ENCODE measurements around the gene SYT2.
"Not testable (repeated sequence)": the region's sequence is repeated elsewhere in the genome, so short reads cannot be mapped to it uniquely, and the experiment has no call there.

SYT2 gene

DNA sequence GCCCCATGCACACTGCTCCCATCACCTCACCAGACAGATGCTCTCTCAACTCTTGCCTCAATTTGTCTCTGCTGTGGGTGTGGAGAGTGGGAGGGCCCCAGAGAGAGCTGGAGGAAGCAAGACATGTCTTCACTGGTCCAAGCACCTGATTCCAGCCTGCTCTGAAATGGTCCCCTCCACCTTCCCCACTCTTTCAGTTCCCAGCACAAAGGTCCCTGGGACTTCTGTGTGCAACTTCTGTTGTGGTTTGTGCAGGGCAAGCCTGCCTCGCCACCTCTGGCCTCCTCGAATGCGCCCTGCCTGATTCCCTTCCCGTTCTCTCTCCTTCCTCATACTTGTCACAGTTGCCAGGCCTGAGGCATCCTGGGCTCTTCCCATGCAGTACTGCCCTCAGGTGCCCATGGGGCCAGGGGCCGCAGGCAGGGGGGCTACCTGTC is 119.3 kb downstream of the SYT2 start:
- no peak for DNase-seq (ENCODE audit: low spot score)

GRCh38 chr1:202590126-202590525 is 120.1 kb downstream of the SYT2 start:
- no peak for DNase-seq (ENCODE audit: low spot score)

- DNase-seq (ENCODE audit: low spot score) = no peak
Observed at GRCh38 chr1:202589190-202589930, 120.9 kb downstream of the SYT2 start.

- DNase-seq (ENCODE audit: low spot score) = no peak
Observed at GRCh38 chr1:202588503-202589189, 121.6 kb downstream of the SYT2 start.

DNA sequence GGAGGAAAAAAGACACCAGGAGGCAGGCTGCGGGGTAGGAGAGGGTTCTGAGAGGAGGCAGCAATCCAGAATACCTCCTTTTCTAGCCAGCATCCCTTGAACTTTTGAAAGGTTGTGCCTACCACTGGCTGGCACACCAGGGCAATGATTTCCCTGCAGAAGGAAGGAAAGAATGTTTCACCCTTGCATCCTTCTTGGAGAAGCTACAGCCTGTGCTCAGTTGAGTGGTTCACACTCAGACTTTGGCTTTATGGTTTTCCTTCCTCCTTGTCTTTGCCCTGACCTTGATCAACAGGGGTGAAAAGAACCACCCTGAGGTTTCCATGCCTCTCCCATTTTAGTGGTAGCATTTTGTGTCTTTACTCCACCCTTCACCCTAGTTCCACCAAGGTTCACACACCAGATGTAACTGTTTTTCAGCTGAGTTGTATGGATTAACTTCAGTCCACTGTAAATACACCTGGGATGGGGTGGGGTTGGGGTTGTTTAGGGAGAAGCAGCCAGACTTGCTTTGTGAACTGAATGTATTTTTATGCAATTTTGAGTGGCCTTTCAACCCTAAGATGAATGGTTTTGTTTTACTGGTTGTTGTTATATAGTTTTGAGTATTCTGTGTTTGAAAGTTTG is 122.3 kb downstream of the SYT2 start:
- DNase-seq (ENCODE audit: low spot score) = no peak

DNA sequence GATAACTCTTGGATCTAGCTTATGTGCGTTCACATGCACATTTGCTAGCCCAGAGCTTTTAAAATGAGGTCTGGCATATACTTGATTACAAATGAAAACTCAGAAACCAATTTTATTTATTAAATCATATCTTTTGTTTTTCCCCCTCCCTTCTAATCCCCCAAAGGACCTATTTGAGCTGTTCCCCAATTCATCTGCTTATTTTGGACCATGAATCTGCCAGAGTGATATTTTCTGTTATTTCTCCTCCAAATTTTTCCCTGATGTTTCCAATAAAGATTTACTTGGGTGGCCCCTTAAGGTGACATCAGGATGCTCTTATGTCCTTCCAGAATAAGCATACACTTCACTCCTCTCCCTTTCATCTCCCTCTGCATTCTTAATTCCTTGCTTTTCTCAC is 123.4 kb downstream of the SYT2 start:
- no peak for DNase-seq (ENCODE audit: low spot score)

GRCh38 chr1:202586018-202586821 is 124.0 kb downstream of the SYT2 start:
- DNase-seq (ENCODE audit: low spot score) = no peak

GRCh38 chr1:202585590-202585933 is 124.7 kb downstream of the SYT2 start:
- no peak for DNase-seq (ENCODE audit: low spot score)

GRCh38 chr1:202584707-202585589 is 125.3 kb downstream of the SYT2 start:
- no peak for DNase-seq (ENCODE audit: low spot score)

DNA sequence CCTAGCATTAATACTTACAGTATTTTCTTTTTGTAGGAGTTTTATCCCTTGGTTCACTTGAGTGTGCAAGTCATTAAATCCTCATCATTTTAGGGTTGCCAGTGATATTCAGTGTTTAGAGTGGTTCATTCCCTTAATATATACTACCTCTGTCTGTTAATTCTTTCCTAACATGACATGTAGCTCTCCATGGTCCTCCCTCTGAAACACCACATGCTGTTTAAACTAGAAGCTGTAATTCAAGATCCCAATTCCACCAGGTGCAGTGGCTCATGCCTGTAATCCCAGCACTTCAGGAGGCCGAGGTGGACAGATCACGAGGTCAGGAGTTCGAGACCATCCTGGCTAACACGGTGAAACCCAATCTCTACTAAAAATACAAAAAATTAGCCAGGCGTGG is 127.9 kb downstream of the SYT2 start:
- not testable (repeated sequence) for DNase-seq (ENCODE audit: low spot score)

DNA sequence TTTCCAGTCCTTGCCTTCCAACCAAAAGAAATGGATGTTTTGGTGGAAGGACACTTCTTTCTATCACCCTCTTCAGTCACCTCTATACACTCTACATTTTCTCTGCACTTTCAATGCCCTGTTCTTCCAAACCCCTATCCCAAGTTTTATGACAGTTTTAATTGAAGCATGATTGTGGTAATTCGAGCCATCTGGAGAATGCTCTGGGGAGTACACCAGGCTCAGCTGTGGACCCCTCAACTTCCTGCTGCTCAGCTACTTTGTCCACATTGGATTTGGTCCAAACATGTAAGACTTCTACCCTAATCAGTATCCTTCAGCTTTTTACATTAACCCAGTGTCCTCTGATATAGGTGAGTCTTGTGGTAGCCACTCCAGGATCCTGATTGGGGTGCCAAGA is 129.6 kb downstream of the SYT2 start:
- no peak for DNase-seq (ENCODE audit: low spot score)

- no peak for DNase-seq (ENCODE audit: low spot score)
Observed at GRCh38 chr1:202579806-202580205, 130.4 kb downstream of the SYT2 start.

- no peak for DNase-seq (ENCODE audit: low spot score)
Observed at GRCh38 chr1:202578565-202578964, 131.7 kb downstream of the SYT2 start.

GRCh38 chr1:202578001-202578504 is 132.2 kb downstream of the SYT2 start:
- DNase-seq (ENCODE audit: low spot score) = no peak

DNA sequence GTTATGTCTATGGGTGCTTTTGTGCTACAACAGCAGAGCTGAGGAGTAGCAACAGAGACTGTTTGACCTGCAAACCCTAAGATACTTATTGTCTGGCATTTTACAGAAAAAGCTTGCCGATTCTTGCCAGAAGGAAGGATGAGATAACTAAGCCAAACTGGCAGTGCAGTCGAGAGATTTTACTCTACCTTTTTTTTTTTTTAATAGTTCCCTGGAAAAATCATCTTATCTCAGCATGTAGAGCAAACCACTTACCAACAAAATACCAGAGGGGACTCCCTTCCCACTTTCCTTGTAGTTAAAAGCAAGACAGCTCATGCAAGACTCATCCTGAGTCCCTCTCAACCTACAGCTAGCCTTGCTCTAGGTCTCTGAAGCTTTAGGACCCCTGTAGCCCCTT is 132.9 kb downstream of the SYT2 start:
- DNase-seq (ENCODE audit: low spot score) = no peak

DNA sequence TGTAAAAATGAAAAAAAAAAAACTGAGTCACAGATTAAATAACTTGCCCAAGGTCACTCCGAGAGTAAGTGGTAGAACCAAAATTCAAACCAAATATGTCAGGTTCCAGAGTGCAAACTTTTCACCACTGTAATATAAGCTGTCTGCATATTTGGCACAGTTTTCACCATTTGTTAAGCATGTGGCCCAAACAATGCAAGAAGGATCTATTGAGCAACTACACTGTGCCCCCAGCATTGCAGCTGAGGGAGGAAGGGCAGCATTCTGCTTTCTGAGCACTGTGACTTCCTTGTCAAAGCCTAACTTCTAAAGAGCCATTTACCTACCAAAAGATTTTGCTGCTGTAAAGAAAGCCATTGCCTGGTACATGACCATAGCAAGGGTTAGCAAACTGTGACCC is 133.4 kb downstream of the SYT2 start:
- DNase-seq (ENCODE audit: low spot score) = no peak

DNA sequence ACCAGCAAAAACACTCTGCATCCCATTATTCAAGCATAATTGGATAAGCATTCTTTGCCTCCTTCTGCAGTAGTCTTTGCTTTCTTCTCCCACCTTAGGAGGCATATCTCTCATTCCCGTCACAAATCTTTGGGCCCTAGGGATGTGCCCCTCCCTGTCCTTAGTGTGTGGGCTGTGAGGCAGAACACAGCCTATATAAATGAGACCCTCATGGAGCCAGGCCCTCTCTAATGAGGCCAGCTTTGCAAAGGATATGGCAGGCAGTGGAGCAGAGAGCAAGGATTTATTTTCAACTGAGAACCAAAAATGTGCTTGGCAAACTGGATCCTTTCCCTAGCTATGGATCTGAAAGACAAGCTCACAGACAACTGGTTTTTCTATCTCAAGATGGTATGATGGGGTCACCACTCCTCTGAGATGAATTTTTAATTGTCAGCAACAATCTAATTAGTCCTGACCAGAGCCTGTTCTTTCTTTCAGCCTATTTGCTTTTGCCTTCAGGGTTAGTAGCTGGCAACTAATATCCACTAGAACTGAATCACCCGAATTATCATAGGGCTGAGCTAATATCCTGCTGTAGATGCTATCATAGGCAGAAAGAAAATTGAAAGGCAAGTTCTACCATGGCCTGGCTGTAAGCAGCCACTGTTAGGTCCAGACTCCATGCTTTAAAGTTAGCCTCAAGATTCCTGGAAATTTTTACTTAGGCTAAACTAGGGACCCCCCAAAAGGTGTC is 134.2 kb downstream of the SYT2 start:
- no peak for DNase-seq (ENCODE audit: low spot score)

DNA sequence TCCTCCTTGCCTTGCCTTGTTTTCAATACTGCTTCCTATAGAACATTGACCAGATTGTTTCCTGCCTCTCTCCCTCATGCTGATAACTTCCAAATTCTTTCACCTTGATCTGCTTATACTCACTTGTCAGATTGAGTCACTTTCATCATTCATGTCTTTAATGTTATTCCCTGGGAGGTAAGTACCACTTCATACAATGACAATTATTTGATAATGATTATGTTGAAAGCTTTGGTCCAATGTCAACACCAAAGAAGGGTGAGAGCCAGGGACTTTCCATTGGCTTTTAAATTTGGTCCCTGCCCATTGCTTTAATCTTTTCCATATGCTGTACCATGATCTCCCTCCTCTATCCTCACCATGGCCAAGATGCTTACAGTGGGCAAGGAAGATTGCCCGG is 137.4 kb downstream of the SYT2 start:
- DNase-seq (ENCODE audit: low spot score) = no peak

- DNase-seq (ENCODE audit: low spot score) = peak; percentile 44
Observed at GRCh38 chr1:202571719-202572339, 138.4 kb downstream of the SYT2 start.

Data from hematopoietic multipotent progenitor cell treated with erythropoietin and hydrocortisone succinate and interleukin-3 and kit ligand, for 15 days (in vitro differentiated cells).